HCT116 (cell line): ENCODE data around the gene MAP3K4.

Experiments used
- ATF3 ChIP-seq: IDR thresholded peaks from 2 replicates; pipeline ENCODE4 v1.6.1; 2012
- CBX3 ChIP-seq: IDR thresholded peaks from 2 replicates; pipeline ENCODE4 v1.6.1; 2012; ENCODE audit warnings: low read depth
- CTCF ChIP-seq, 3 experiments: fragments of 200-600 bp in 1 of 3; sonication (generic) in 1 of 3; IDR thresholded peaks in 2 of 3; conservative IDR thresholded peaks in 1 of 3; 2 replicates each; pipeline ENCODE4 v1.5.1; 2012 to 2017; ENCODE audit warnings: low read depth in 2 of 3, low read length in 2 of 3, antibody characterized with exemption in 1 of 3, borderline replicate concordance in 1 of 3, control low read depth in 1 of 3, mild to moderate bottlenecking in 1 of 3, mixed read lengths in 1 of 3, mixed run types in 1 of 3, moderate library complexity in 1 of 3; ENCODE audit not compliant: insufficient read depth in 1 of 3
- EGR1 ChIP-seq: IDR thresholded peaks from 2 replicates; pipeline ENCODE4 v1.6.1; 2012; ENCODE audit warnings: low read depth
- MAX ChIP-seq: IDR thresholded peaks from 2 replicates; pipeline ENCODE4 v1.6.1; 2012
- POLR2A ChIP-seq: IDR thresholded peaks from 2 replicates; pipeline ENCODE4 v1.7.0; 2011; ENCODE audit warnings: borderline replicate concordance; ENCODE audit not compliant: insufficient read depth, insufficient read length; ENCODE audit errors: extremely low read depth
- POLR2AphosphoS5 ChIP-seq: IDR thresholded peaks from 2 replicates; pipeline ENCODE4 v1.6.1; 2011; ENCODE audit warnings: mild to moderate bottlenecking, low read depth, low read length, moderate library complexity
- RAD21 ChIP-seq: IDR thresholded peaks from 2 replicates; pipeline ENCODE4 v1.6.1; 2012; ENCODE audit warnings: low read depth, mild to moderate bottlenecking
- REST ChIP-seq: IDR thresholded peaks from 2 replicates; pipeline ENCODE4 v1.6.1; 2012; ENCODE audit warnings: low read depth
- SP1 ChIP-seq: IDR thresholded peaks from 2 replicates; pipeline ENCODE4 v1.6.1; 2012; ENCODE audit warnings: low read depth
- TCF7L2 ChIP-seq: IDR thresholded peaks from 2 replicates; pipeline ENCODE4 v1.7.0; 2011; ENCODE audit warnings: borderline replicate concordance, inconsistent platforms; ENCODE audit not compliant: insufficient read depth, insufficient read length; ENCODE audit errors: extremely low read depth
- ZFX ChIP-seq: fragments of 450-650 bp; IDR thresholded peaks from 2 replicates; pipeline ENCODE4 v1.6.1; 2017

GRCh38 chr6:161125591-161125990 lies 134.0 kb downstream of the MAP3K4 start:
- no peak for TF ChIP-seq SP1
- no peak for TF ChIP-seq CTCF (IDR thresholded peaks at IDR 0.05 in 2 of 3, conservative IDR thresholded peaks at IDR 0.05 in 1 of 3; ENCODE audit: borderline replicate concordance in 1 of 3, insufficient read depth in 1 of 3, low read depth in 2 of 3, low read length in 2 of 3)
- TF ChIP-seq POLR2A = no peak
- no peak for TF ChIP-seq CBX3
- no peak for TF ChIP-seq EGR1
- no peak for TF ChIP-seq POLR2AphosphoS5
- TF ChIP-seq REST = no peak
- no peak for TF ChIP-seq RAD21
- no peak for TF ChIP-seq TCF7L2
- TF ChIP-seq ATF3 = no peak
- no peak for TF ChIP-seq ZFX
- TF ChIP-seq MAX = no peak
